ENCODE measurements around the gene ADD1. TPM values are rescaled to one million over a fixed set of nuclear protein-coding genes. Genes with fewer than 3 reads are reported as not detected.

Gene ADD1
- total and polyA plus RNA-seq, 5 experiments from 2014 or later = 129 to 309 (median 151) TPM

GRCh38 chr4:2799971-2800690, 43.5 kb upstream of the ADD1 start:
- DNase-seq (peak in 2 of 10 donors; percentile 1 to 63), ATAC-seq (no peak)
- Mint-ChIP-seq H3K4me3 (peak overlapping the region; percentile 63 to 88 (median 74)), H3K36me3 (no peaks in the 10 kb centered on the region), H3K27me3 (no peaks in the 10 kb centered on the region), H3K9me3 (no peaks in the 10 kb centered on the region), H3K4me1 (peaks cover 18 to 70% (median 48%) of the 10 kb centered on the region in 4 donors), H3K27ac (peak overlapping the region in 9 of 10 donors; percentile 34 to 85 (median 74))
- POLR2A ChIA-PET = interaction anchor here (0.7 to 7.9 kb wide), 8 partner anchors 8 to 134 kb away, joined by 3 to 91 read pairs (median 3); no protein-coding TSS in a partner anchor

GRCh38 chr4:2800691-2801596, 42.7 kb upstream of the ADD1 start:
- Mint-ChIP-seq H3K27ac (peak overlapping the region in 4 of 10 donors; percentile 35 to 79 (median 74)), H3K9me3 (no peaks in the 10 kb centered on the region), H3K4me1 (peaks cover 18 to 72% (median 43%) of the 10 kb centered on the region in 4 donors), H3K36me3 (no peaks in the 10 kb centered on the region), H3K27me3 (no peaks in the 10 kb centered on the region), H3K4me3 (peak overlapping the region in 7 of 10 donors; percentile 41 to 79 (median 56))
- POLR2A ChIA-PET = interaction anchor here (0.7 to 7.9 kb wide), 8 partner anchors 9 to 134 kb away, joined by 3 to 91 read pairs (median 3); no protein-coding TSS in a partner anchor
- DNase-seq = peak in 2 of 10 donors; percentile 41 to 56
- peak in 1 of 2 donors; percentile 16 for ATAC-seq

GRCh38 chr4:2802618-2803531, 40.8 kb upstream of the ADD1 start:
- POLR2A ChIA-PET = interaction anchor here (1.7 kb wide), 2 partner anchors 12 to 15 kb away, joined by 4 to 6 read pairs; no protein-coding TSS in a partner anchor
- no peaks in the 10 kb centered on the region for H3K9me3 Mint-ChIP-seq
- DNase-seq = peak in 2 of 10 donors; percentile 1 to 24
- H3K4me3 Mint-ChIP-seq = no peak overlapping the region
- H3K4me1 Mint-ChIP-seq = peaks cover 19 to 69% (median 39%) of the 10 kb centered on the region in 4 donors
- ATAC-seq = no peak
- H3K27ac Mint-ChIP-seq = no peak overlapping the region
- H3K36me3 Mint-ChIP-seq = no peaks in the 10 kb centered on the region
- no peaks in the 10 kb centered on the region for H3K27me3 Mint-ChIP-seq

- DNase-seq = no peak
- H3K9me3 Mint-ChIP-seq = no peaks in the 10 kb centered on the region
- peaks cover 12 to 64% (median 29%) of the 10 kb centered on the region in 4 donors for H3K4me1 Mint-ChIP-seq
- H3K36me3 Mint-ChIP-seq = no peaks in the 10 kb centered on the region
- H3K27me3 Mint-ChIP-seq = no peaks in the 10 kb centered on the region
- H3K27ac Mint-ChIP-seq = peak overlapping the region in 1 of 10 donors; percentile 38
- POLR2A ChIA-PET = interaction anchor here (1.1 to 1.7 kb wide), 2 partner anchors 10 to 11 kb away, joined by 4 to 6 read pairs; no protein-coding TSS in a partner anchor
- ATAC-seq = no peak
- H3K4me3 Mint-ChIP-seq = peak overlapping the region in 1 of 10 donors; percentile 28
Observed at GRCh38 chr4:2803624-2804448, 39.8 kb upstream of the ADD1 start.

GRCh38 chr4:2804449-2804972, 39.1 kb upstream of the ADD1 start:
- Mint-ChIP-seq H3K36me3 (no peaks in the 10 kb centered on the region), H3K9me3 (no peaks in the 10 kb centered on the region), H3K27me3 (no peaks in the 10 kb centered on the region), H3K4me3 (no peak overlapping the region), H3K27ac (peak overlapping the region in 2 of 10 donors; percentile 26 to 38), H3K4me1 (peaks cover 10 to 60% (median 22%) of the 10 kb centered on the region in 4 donors)
- ATAC-seq (no peak), DNase-seq (no peak)
- POLR2A ChIA-PET = interaction anchor here (1.1 to 1.7 kb wide), 2 partner anchors 10 to 11 kb away, joined by 4 to 6 read pairs; no protein-coding TSS in a partner anchor

GRCh38 chr4:2804973-2805501, 38.6 kb upstream of the ADD1 start:
- Mint-ChIP-seq H3K36me3 (no peaks in the 10 kb centered on the region), H3K4me3 (no peak overlapping the region), H3K4me1 (peaks cover 8 to 61% (median 20%) of the 10 kb centered on the region in 4 donors), H3K27ac (peak overlapping the region in 1 of 10 donors; percentile 65), H3K9me3 (no peaks in the 10 kb centered on the region), H3K27me3 (no peaks in the 10 kb centered on the region)
- ATAC-seq = no peak
- POLR2A ChIA-PET = interaction anchor here (1.1 kb wide), 1 partner anchor 11 kb away, joined by 4 read pairs; no protein-coding TSS in a partner anchor
- peak in 1 of 10 donors; percentile 3 for DNase-seq

- POLR2A ChIA-PET = no interaction called here
- Mint-ChIP-seq H3K27ac (peak overlapping the region in 2 of 10 donors; percentile 25 to 65), H3K27me3 (no peaks in the 10 kb centered on the region), H3K9me3 (no peaks in the 10 kb centered on the region), H3K36me3 (no peaks in the 10 kb centered on the region), H3K4me1 (peaks cover 8 to 64% (median 17%) of the 10 kb centered on the region in 4 donors), H3K4me3 (no peak overlapping the region)
- ATAC-seq = no peak
- DNase-seq = peak in 1 of 10 donors; percentile 3
Observed at GRCh38 chr4:2805712-2806389, 37.8 kb upstream of the ADD1 start.

- Mint-ChIP-seq H3K4me1 (peaks cover 8 to 64% (median 16%) of the 10 kb centered on the region in 4 donors), H3K36me3 (no peaks in the 10 kb centered on the region), H3K9me3 (no peaks in the 10 kb centered on the region), H3K27ac (peak overlapping the region in 4 of 10 donors; percentile 25 to 71 (median 43)), H3K4me3 (peak overlapping the region in 1 of 10 donors; percentile 32), H3K27me3 (no peaks in the 10 kb centered on the region)
- POLR2A ChIA-PET = interaction anchor here (1.2 kb wide), 1 partner anchor 21 kb away, joined by 4 read pairs; no protein-coding TSS in a partner anchor
- no peak for ATAC-seq
- DNase-seq = no peak
Observed at GRCh38 chr4:2806390-2807355, 37.0 kb upstream of the ADD1 start.

GRCh38 chr4:2807571-2807970, 36.1 kb upstream of the ADD1 start:
- H3K4me3 Mint-ChIP-seq = peak overlapping the region in 1 of 10 donors; percentile 48
- ATAC-seq = no peak
- POLR2A ChIA-PET = interaction anchor here (1.2 kb wide), 1 partner anchor 22 kb away, joined by 4 read pairs; no protein-coding TSS in a partner anchor

More at GRCh38 chr4:2807571-2807970, 36.1 kb upstream of the ADD1 start:
- H3K27ac Mint-ChIP-seq = peak overlapping the region in 2 of 10 donors; percentile 29 to 57
- H3K9me3 Mint-ChIP-seq = no peaks in the 10 kb centered on the region
- no peaks in the 10 kb centered on the region for H3K36me3 Mint-ChIP-seq
- H3K27me3 Mint-ChIP-seq = no peaks in the 10 kb centered on the region
- H3K4me1 Mint-ChIP-seq = peaks cover 14 to 64% (median 21%) of the 10 kb centered on the region in 4 donors
- no peak for DNase-seq

Measured in naive thymus-derived CD8-positive, alpha-beta T cell (primary cell).